Coronary artery (tissue), 2 donors: ENCODE data around the gene ATOH7.
"Not testable (repeated sequence)": the region's sequence is repeated elsewhere in the genome, so short reads cannot be mapped to it uniquely, and the experiment has no call there.

ENCODE experiments used
- DNase-seq: peaks from one replicate; pipeline ENCODE4 v3.0.0-alpha.2; 2017; ENCODE audit warnings: low spot score
- H3K27ac ChIP-seq, 2 donors: fragments of 200-600 bp; sonication (generic); one replicate each; pipeline ENCODE4 v1.5.1; 2016 to 2019
- H3K4me3 ChIP-seq: fragments of 200-600 bp; sonication (generic); 2 replicates; pipeline ENCODE4 v1.5.1; 2016; ENCODE audit warnings: mild to moderate bottlenecking, moderate library complexity
- CTCF ChIP-seq: fragments of 200-600 bp; sonication (generic); IDR thresholded peaks from one replicate; pipeline ENCODE4 v1.5.1; 2019; ENCODE audit warnings: antibody characterized with exemption

ATOH7 gene

GRCh38 chr10:68196701-68197100 lies 35.2 kb downstream of the ATOH7 start:
- Histone ChIP-seq H3K27ac (no peak overlapping the region), H3K4me3 (no peak overlapping the region)
- no peak for DNase-seq
- no peak for TF ChIP-seq CTCF

- DNase-seq, H3K27ac ChIP-seq, H3K4me3 ChIP-seq: not testable (repeated sequence)
These were observed 36.1 kb downstream of the ATOH7 start for GRCh38 chr10:68195776-68196175.

- DNase-seq: no peak
- H3K4me3 ChIP-seq: no peak overlapping the region
- no peak for TF ChIP-seq CTCF
- H3K27ac ChIP-seq: no peak overlapping the region
These were observed 37.6 kb downstream of the ATOH7 start for GRCh38 chr10:68194290-68194689.

- no peak for DNase-seq
- TF ChIP-seq CTCF: no peak
- no peak overlapping the region for H3K27ac ChIP-seq
- no peak overlapping the region for H3K4me3 ChIP-seq
These were observed 39.8 kb downstream of the ATOH7 start for GRCh38 chr10:68192113-68192512.

DNA sequence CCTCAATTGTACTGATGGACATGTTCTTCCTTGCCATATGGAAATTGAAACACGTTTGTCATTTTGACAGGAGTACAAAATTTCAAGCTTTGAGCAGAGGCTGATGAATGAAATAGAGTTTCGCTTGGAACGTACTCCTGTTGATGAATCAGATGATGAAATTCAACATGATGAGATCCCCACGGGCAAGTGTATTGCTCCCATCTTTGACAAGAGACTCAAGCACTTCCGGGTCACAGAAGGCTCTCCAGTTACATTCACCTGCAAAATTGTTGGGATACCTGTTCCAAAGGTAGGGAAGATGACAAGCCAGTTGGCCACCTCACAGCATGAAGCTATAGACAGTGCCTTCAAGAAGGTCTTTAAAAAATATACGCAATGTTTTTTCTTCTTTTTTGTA lies 43.1 kb downstream of the ATOH7 start:
- H3K4me3 ChIP-seq: no peak overlapping the region
- DNase-seq: no peak
- TF ChIP-seq CTCF: no peak
- H3K27ac ChIP-seq: no peak overlapping the region

GRCh38 chr10:68185085-68185484 lies 46.8 kb downstream of the ATOH7 start:
- no peak overlapping the region for H3K27ac ChIP-seq
- TF ChIP-seq CTCF: no peak
- no peak overlapping the region for H3K4me3 ChIP-seq
- DNase-seq: no peak

DNA sequence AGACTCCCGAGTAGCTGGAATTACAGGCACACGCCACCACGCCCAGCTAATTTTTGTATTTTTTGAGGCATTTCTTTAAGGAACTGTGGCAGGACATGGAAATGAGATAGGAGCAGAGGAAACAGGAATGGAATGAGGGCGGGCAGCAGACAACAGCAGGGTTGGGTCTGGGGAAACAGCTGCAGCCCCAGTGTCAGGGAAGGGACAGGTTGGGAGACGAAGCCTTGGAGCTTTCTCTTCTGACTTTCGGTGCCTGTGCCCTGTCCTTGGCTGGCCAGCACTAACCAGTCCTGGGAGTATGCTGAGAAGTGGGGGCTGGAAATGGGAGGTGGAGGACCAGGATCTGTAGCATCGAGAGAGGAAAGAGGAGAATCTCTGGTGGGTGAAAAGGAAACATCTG lies 47.4 kb downstream of the ATOH7 start:
- DNase-seq: no peak

More for the DNA sequence above, 47.4 kb downstream of the ATOH7 start:
- Histone ChIP-seq H3K4me3 (no peak overlapping the region), H3K27ac (no peak overlapping the region)
- no peak for TF ChIP-seq CTCF
